Mucosa of descending colon (tissue), 3 donors: ENCODE results near the gene PXMP2. TPM values are rescaled to one million over a fixed set of nuclear protein-coding genes. Genes with fewer than 3 reads are reported as not detected.

Experiments used
- ATAC-seq: fragments of 200-7000 bp; cut with Tn5 transposase; one replicate; pipeline ENCODE4 v1.9.1; 2020; ENCODE audit warnings: mild to moderate bottlenecking, moderate library complexity
- DNase-seq, 3 donors: peaks; one replicate each; pipeline ENCODE4 v3.0.0-alpha.2; 2020
- H3K36me3 ChIP-seq: fragments of 200-600 bp; one replicate; pipeline ENCODE4 v1.8.0; 2021; ENCODE audit warnings: low read depth, mild to moderate bottlenecking
- H3K4me1 ChIP-seq: fragments of 200-600 bp; one replicate; pipeline ENCODE4 v1.8.0; 2021; ENCODE audit warnings: low read depth, mild to moderate bottlenecking
- H3K4me3 ChIP-seq: fragments of 200-600 bp; one replicate; pipeline ENCODE4 v1.8.0; 2021; ENCODE audit warnings: mild to moderate bottlenecking
- H3K9me3 ChIP-seq: fragments of 200-600 bp; one replicate; pipeline ENCODE4 v1.8.0; 2021; ENCODE audit warnings: mild to moderate bottlenecking
- CTCF ChIP-seq: fragments of 200-600 bp; IDR thresholded peaks from one replicate; pipeline ENCODE4 v1.8.0; 2022; ENCODE audit warnings: antibody characterized with exemption, mild to moderate bottlenecking
- intact Hi-C, 2 donors: fragments of 100-400 bp; cut with DNase I in 1 of 2; cut with micrococcal nuclease in 1 of 2; formaldehyde crosslinking; loops; one replicate each; pipeline versions ENCODE4 v1.11.0 to v1.11.1; 2022; cut with DNase I, micrococcal nuclease
- total RNA-seq, 3 donors: library from RNA; stranded (reverse); fragmentation: NEBNext Ultra II Directional in 2 of 3; extraction: Animal tissue kit (Norgen Biotek cat#: 25700) in 2 of 3; gene quantifications; one replicate each; pipeline versions ENCODE4 v1.2.1 to v1.2.4, GENCODE V29; 2021 to 2023
- donor health status: DM: no; HTN: no; CAD: no; lungs with moderate emphysema.
- donor health status: DM: no; HTN: no; CAD: no.
- donor health status: DM: no; HTN: yes; CAD: no.

PXMP2 gene
- total RNA-seq, 3 donors from 2014 or later = 52.1 to 141 (median 66.3) TPM

DNA sequence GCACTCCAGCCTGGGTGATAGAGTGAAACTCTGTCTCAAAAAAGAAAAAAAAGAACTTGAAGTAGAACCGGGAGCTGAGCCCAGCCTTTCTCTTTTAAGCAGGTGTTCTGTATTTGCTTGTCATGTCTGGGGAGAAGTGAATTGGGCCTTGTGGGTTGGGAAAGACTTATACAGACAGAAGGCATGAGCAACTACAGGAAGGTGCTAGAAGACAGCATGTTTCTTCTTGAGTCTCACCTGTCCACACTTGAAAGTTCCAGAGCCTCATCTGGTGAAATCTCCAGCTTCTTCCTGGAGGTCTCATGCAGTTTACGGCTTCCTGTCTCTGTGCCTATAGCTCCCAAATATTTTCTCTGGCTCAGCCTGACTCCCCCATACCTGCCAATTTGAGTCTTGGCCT lies 25.7 kb downstream of the PXMP2 start:
- intact Hi-C loops = no loop called here
- ATAC-seq = no peak
- TF ChIP-seq CTCF = no peak

GRCh38 chr12:132715874-132716273 lies 28.5 kb downstream of the PXMP2 start:
- Histone ChIP-seq H3K36me3 (peaks cover 4% of the 10 kb centered on the region), H3K4me3 (no peak overlapping the region), H3K4me1 (peaks cover 6% of the 10 kb centered on the region), H3K9me3 (no peaks in the 10 kb centered on the region)
- TF ChIP-seq CTCF = no peak
- intact Hi-C loops = no loop called here
- DNase-seq (no peak), ATAC-seq (no peak)

More for the DNA sequence above, 25.7 kb downstream of the PXMP2 start:
- Histone ChIP-seq H3K4me3 (no peak overlapping the region), H3K36me3 (no peaks in the 10 kb centered on the region), H3K4me1 (peaks cover 14% of the 10 kb centered on the region), H3K9me3 (no peaks in the 10 kb centered on the region)
- no peak for DNase-seq

DNA sequence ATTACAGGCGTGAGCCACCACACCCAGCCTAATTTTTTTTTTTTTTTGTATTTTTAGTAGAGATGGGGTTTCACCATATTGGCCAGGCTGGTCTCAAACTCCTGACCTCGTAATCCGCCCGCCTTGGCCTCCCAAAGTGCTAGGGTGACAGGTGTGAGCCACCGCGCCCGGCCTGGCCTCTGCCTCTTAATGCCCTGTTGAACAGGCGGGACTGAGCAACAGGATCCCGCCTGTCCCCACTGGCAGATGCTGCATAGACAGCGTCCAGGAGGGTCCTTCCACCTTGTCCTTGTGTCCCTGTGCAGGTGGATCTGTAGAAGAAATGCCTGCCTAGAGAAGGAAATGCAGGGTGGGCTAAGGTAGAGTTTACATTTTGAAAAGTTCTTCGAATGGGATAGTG lies 29.0 kb downstream of the PXMP2 start:
- Histone ChIP-seq H3K4me1 (peaks cover 6% of the 10 kb centered on the region), H3K9me3 (no peaks in the 10 kb centered on the region), H3K36me3 (peaks cover 9% of the 10 kb centered on the region), H3K4me3 (no peak overlapping the region)
- intact Hi-C loops = no loop called here
- DNase-seq (no peak), ATAC-seq (no peak)
- TF ChIP-seq CTCF = no peak

GRCh38 chr12:132717011-132717410 lies 29.6 kb downstream of the PXMP2 start:
- Histone ChIP-seq H3K4me3 (no peak overlapping the region), H3K4me1 (no peaks in the 10 kb centered on the region), H3K9me3 (no peaks in the 10 kb centered on the region), H3K36me3 (peaks cover 9% of the 10 kb centered on the region)
- no peak for TF ChIP-seq CTCF
- intact Hi-C loops = no loop called here
- DNase-seq = no peak
- no peak for ATAC-seq

- H3K9me3 ChIP-seq = no peaks in the 10 kb centered on the region
- DNase-seq (no peak), ATAC-seq (no peak)
- no peak overlapping the region for H3K4me3 ChIP-seq
- TF ChIP-seq CTCF = no peak
- intact Hi-C loops = no loop called here
- H3K4me1 ChIP-seq = no peaks in the 10 kb centered on the region
- peaks cover 9% of the 10 kb centered on the region for H3K36me3 ChIP-seq
These were observed 30.4 kb downstream of the PXMP2 start for GRCh38 chr12:132717531-132718387.
